DND-41 (cell line): ENCODE results near the gene CITED1.
A peak's percentile ranks its signal among the peaks of the same experiment; 100 is the strongest.

Experiments
- ATAC-seq: fragments of 200-7000 bp; cut with Tn5 transposase; 3 replicates; pipeline ENCODE4 v1.9.1; 2021; ENCODE audit warnings: low read depth; ENCODE audit not compliant: insufficient read depth
- DNase-seq: peaks from one replicate; pipeline ENCODE4 v3.0.0-alpha.2; 2020
- H2AFZ ChIP-seq: 2 replicates; pipeline ENCODE4 v1.6.0; 2012; ENCODE audit warnings: low read depth, low read length
- H3K27ac ChIP-seq: 2 replicates; pipeline ENCODE4 v1.5.1; 2012; ENCODE audit warnings: low read length, inconsistent platforms
- H3K27me3 ChIP-seq: fragments of 200-600 bp; sonication (generic); 2 replicates; pipeline ENCODE4 v1.6.0; 2012; ENCODE audit warnings: low read length, mild to moderate bottlenecking, inconsistent platforms; ENCODE audit not compliant: insufficient read depth, poor library complexity
- H3K36me3 ChIP-seq: 2 replicates; pipeline ENCODE4 v1.5.1; 2012; ENCODE audit warnings: low read length, inconsistent platforms; ENCODE audit not compliant: insufficient read depth
- H3K4me1 ChIP-seq: 2 replicates; pipeline ENCODE4 v1.5.1; 2012; ENCODE audit warnings: mild to moderate bottlenecking, low read length; ENCODE audit not compliant: insufficient read depth
- H3K4me2 ChIP-seq: 2 replicates; pipeline ENCODE4 v1.6.0; 2012; ENCODE audit warnings: mild to moderate bottlenecking, moderate library complexity, low read length, inconsistent platforms; ENCODE audit not compliant: insufficient read depth
- H3K4me3 ChIP-seq, 2 experiments: fragments of 200-600 bp in 1 of 2; shearing (Covaris generic) in 1 of 2; 2 replicates each; pipeline ENCODE4 v1.5.1; 2012 to 2016; ENCODE audit warnings: inconsistent platforms in 2 of 2, low read length in 2 of 2, mild to moderate bottlenecking in 2 of 2, low read depth in 1 of 2, moderate library complexity in 1 of 2
- H3K79me2 ChIP-seq: 2 replicates; pipeline ENCODE4 v1.6.0; 2012; ENCODE audit warnings: low read length, inconsistent platforms; ENCODE audit not compliant: insufficient read depth
- H3K9ac ChIP-seq: 2 replicates; pipeline ENCODE4 v1.6.0; 2012; ENCODE audit warnings: low read depth, mild to moderate bottlenecking, inconsistent platforms, low read length, moderate library complexity
- H3K9me3 ChIP-seq: 2 replicates; pipeline ENCODE4 v1.5.1; 2012; ENCODE audit warnings: low read length, moderate library complexity, mild to moderate bottlenecking, inconsistent platforms; ENCODE audit not compliant: insufficient read depth, severe bottlenecking
- H4K20me1 ChIP-seq: 2 replicates; pipeline ENCODE4 v1.6.0; 2012; ENCODE audit warnings: low read length; ENCODE audit not compliant: insufficient read depth
- CTCF ChIP-seq: IDR thresholded peaks from 2 replicates; pipeline ENCODE4 v1.5.1; 2012; ENCODE audit warnings: borderline replicate concordance, low read length, moderate library complexity, mild to moderate bottlenecking; ENCODE audit not compliant: poor library complexity, severe bottlenecking; ENCODE audit errors: extremely low read depth
- EZH2 ChIP-seq: IDR thresholded peaks from 3 replicates; pipeline ENCODE4 v1.6.1; 2012; ENCODE audit warnings: borderline replicate concordance, low read depth, mild to moderate bottlenecking, moderate library complexity, low read length, inconsistent platforms; ENCODE audit not compliant: severe bottlenecking

Gene CITED1

GRCh38 chrX:72299891-72300630, 5.7 kb downstream of the CITED1 start:
- Histone ChIP-seq H3K4me1 (no peaks in the 10 kb centered on the region), H3K9ac (no peak overlapping the region), H3K9me3 (no peaks in the 10 kb centered on the region), H3K27me3 (no peaks in the 10 kb centered on the region), H4K20me1 (no peaks in the 10 kb centered on the region), H3K27ac (no peak overlapping the region), H3K4me3 (no peak overlapping the region), H3K36me3 (no peaks in the 10 kb centered on the region), H2AFZ (no peak overlapping the region), H3K4me2 (no peak overlapping the region), H3K79me2 (no peaks in the 10 kb centered on the region)
- ATAC-seq (no peak), DNase-seq (no peak)
- TF ChIP-seq CTCF = no peak
- TF ChIP-seq EZH2 = no peak

GRCh38 chrX:72297953-72298730, 7.6 kb downstream of the CITED1 start:
- ATAC-seq = no peak; the same call in 2 of the 3 replicates
- H2AFZ ChIP-seq = no peak overlapping the region

DNA sequence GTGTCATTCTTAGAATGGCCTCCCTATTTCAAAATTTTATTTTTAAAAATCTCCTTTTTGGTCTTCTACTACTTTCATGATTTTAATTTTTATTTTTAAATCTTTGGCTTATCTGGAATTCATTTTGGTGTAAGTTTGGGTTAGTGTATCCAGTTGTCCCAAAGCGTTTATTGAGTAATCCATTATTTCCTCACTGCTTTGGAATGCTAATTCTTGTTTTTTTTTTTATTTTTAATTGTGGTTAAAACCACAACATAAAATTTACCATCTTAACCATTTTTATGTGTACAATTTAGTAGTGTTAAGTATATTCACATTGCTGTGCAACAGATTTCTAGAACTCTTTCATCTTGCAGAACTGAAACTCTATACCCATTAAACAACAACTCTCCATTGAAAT, 8.7 kb downstream of the CITED1 start:
- no peaks in the 10 kb centered on the region for H3K9me3 ChIP-seq
- H2AFZ ChIP-seq = no peak overlapping the region
- no peaks in the 10 kb centered on the region for H3K79me2 ChIP-seq
- no peaks in the 10 kb centered on the region for H4K20me1 ChIP-seq
- H3K27ac ChIP-seq = no peak overlapping the region
- ATAC-seq (no peak), DNase-seq (no peak)
- no peaks in the 10 kb centered on the region for H3K27me3 ChIP-seq
- no peak overlapping the region for H3K4me2 ChIP-seq
- no peaks in the 10 kb centered on the region for H3K36me3 ChIP-seq
- no peak overlapping the region for H3K4me3 ChIP-seq
- no peaks in the 10 kb centered on the region for H3K4me1 ChIP-seq
- H3K9ac ChIP-seq = no peak overlapping the region
- TF ChIP-seq EZH2 = no peak
- TF ChIP-seq CTCF = no peak

More at GRCh38 chrX:72297953-72298730, 7.6 kb downstream of the CITED1 start:
- Histone ChIP-seq H3K9ac (no peak overlapping the region), H3K4me2 (no peak overlapping the region), H3K79me2 (no peaks in the 10 kb centered on the region), H3K4me3 (no peak overlapping the region), H4K20me1 (no peaks in the 10 kb centered on the region), H3K27me3 (no peaks in the 10 kb centered on the region), H3K36me3 (no peaks in the 10 kb centered on the region), H3K4me1 (no peaks in the 10 kb centered on the region), H3K9me3 (no peaks in the 10 kb centered on the region), H3K27ac (no peak overlapping the region)
- no peak for DNase-seq
- no peak for TF ChIP-seq EZH2
- TF ChIP-seq CTCF = peak; percentile 40
